NCI-H510A (cell line): ENCODE measurements around the gene AGBL2.

Source experiments
- DNase-seq: peaks from one replicate; lab custom pipeline; 2025; lab: John Stamatoyannopoulos, UW

AGBL2 gene

GRCh38 chr11:47631473-47631872 is 83.7 kb downstream of the AGBL2 start:
- DNase-seq = no peak

DNA sequence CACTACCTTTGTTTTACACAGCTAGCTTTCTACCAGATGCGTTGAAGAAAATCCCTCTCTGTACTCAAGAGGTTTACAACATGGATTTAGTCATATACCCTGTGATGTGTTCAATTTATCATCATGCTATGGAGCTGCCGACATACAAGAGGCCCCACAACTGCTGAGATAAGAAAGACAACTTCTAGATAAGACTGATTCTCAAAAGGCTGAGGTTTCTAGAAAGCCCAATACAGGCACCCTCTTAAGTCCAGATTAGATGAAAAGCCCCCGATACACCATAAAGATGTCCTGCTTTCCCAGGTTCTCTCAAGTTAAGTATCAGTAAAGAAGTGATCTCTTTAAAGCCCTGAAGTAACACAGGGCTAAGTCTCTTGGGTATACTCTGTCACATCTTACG is 87.1 kb downstream of the AGBL2 start:
- DNase-seq = no peak

DNA sequence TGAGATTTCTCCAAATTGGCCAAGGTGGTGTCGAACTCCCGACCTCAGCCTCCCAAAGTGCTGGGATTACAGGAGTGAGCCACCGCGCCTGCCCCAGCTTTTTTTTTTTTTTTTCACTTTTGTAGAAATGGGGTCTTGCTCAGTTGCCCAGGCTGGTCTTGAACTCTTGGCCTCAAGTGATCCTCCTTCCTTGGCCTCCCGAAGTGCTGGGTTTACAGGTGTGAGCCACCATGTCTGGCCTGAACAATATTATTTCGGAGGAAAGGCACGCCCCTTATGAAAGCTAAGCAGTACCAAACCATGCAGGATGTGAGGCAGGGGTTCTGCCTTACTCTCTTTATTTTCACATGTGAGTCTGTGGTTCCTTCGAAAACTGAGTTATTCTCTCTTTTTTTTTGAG is 88.9 kb downstream of the AGBL2 start:
- no peak for DNase-seq

DNA sequence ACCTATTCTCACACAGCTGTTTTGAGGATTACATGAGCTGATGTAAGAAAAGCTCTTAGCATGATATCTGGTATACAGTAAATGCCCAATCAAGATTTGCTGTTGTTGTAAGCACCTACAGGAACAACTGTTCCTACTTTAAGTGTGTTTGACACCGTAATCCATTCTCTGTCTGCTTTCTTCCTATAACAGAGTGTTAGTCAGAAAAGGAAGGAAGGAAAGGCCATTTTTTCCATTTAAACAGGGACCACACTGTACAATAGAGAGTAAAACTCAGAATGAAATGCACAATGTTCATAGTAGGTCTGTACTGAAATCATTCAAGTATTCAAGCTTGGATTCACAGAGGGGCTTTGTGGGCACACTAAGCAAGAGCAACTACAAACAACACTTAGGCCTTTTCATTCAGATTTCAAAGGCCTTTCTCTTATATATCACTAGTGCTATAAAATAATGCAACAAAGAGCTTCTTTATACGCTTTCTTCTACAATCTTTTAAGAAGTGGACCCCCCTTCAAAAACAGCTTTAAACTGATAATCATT is 94.3 kb downstream of the AGBL2 start:
- DNase-seq = no peak

- no peak for DNase-seq
Measured at GRCh38 chr11:47617417-47617809, 97.8 kb downstream of the AGBL2 start.

DNA sequence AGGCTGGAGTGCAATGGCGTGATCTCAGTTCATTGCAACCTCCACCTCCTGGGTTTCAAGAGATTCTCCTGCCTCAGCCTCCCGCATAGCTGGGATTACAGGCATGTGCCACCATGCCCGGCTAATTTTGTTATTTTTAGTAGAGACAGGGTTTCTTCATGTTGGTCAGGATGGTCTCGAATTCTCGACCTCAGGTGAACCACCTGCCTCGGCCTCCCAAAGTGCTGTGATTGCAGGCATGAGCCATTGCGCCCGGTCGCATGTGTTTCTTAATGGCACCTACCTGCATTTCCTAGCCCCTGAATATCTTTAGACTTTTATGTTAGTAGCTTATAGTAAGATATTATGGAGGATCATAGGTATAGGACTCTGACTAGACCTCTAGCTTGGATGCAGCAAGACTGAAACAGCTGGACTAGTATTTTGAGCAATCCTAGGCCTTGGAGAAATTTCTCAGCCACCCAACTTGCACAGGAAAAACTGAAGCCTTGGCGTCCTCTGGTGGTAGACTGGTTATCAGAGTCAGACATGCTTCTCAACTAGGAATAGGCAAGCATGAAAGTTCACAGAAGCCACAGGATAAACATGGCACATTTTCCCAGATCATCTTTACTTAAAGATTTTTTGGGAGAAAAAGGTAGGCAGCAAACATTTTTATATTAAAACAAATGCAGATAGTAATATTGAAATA is 98.3 kb downstream of the AGBL2 start:
- no peak for DNase-seq

DNA sequence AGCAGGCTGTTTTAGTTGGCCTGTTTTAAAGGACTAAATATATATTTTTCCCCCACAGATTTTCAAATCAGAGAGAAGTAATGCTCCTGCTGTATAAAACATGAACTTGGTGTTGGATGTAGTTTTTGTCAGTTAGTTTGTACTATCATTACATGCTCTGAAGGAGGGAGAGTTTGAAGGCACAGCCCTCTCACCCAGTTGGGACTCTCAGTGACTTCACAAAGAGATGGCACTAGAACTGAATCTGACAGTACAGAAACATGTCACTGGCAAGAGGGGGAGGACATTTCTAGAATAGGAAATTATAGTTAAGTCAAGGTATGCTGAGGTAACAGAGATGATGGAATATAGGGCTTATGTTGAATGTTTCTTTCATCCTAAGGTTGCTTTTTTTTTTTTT is 99.9 kb downstream of the AGBL2 start:
- no peak for DNase-seq

GRCh38 chr11:47611348-47611794 is 103.8 kb downstream of the AGBL2 start:
- no peak for DNase-seq

- DNase-seq = no peak
Measured at GRCh38 chr11:47609675-47610074, 105.5 kb downstream of the AGBL2 start.
